Measurements from ENCODE around the gene ZNRF2. TPM values are rescaled to one million over a fixed set of nuclear protein-coding genes. Genes with fewer than 3 reads are reported as not detected.
"Not testable (repeated sequence)": the region's sequence is repeated elsewhere in the genome, so short reads cannot be mapped to it uniquely, and the experiment has no call there.

Gene ZNRF2
- total RNA-seq, 1 donor from 2014 or later = 8.1 TPM

- DNase-seq (ENCODE audit: low read depth in 2 of 2) = no peak
Measured at GRCh38 chr7:30260246-30260768, 24.1 kb upstream of the ZNRF2 start.

- no peak for DNase-seq (ENCODE audit: low read depth in 2 of 2)
Measured at GRCh38 chr7:30263090-30263710, 21.2 kb upstream of the ZNRF2 start.

GRCh38 chr7:30264052-30264451, 20.3 kb upstream of the ZNRF2 start:
- DNase-seq (ENCODE audit: low read depth in 2 of 2) = no peak

GRCh38 chr7:30265189-30265588, 19.2 kb upstream of the ZNRF2 start:
- not testable (repeated sequence) for DNase-seq (ENCODE audit: low read depth in 2 of 2)

- DNase-seq (ENCODE audit: low read depth in 2 of 2) = no peak
Measured at GRCh38 chr7:30266686-30267085, 17.7 kb upstream of the ZNRF2 start.

GRCh38 chr7:30268586-30268985, 15.8 kb upstream of the ZNRF2 start:
- no peak for DNase-seq (ENCODE audit: low read depth in 2 of 2)

- no peak for DNase-seq (ENCODE audit: low read depth in 2 of 2)
Measured at GRCh38 chr7:30269490-30269889, 14.9 kb upstream of the ZNRF2 start.

- no peak for DNase-seq (ENCODE audit: low read depth in 2 of 2)
Measured at GRCh38 chr7:30270921-30271320, 13.5 kb upstream of the ZNRF2 start.

GRCh38 chr7:30272126-30272525, 12.3 kb upstream of the ZNRF2 start:
- DNase-seq (ENCODE audit: low read depth in 2 of 2) = no peak

- no peak for DNase-seq (ENCODE audit: low read depth in 2 of 2)
Measured at GRCh38 chr7:30273552-30273951, 10.8 kb upstream of the ZNRF2 start.

- DNase-seq (ENCODE audit: low read depth in 2 of 2) = no peak
Measured at GRCh38 chr7:30274641-30275040, 9.8 kb upstream of the ZNRF2 start.

GRCh38 chr7:30276203-30276900, 8.0 kb upstream of the ZNRF2 start:
- DNase-seq (ENCODE audit: low read depth in 2 of 2) = peak; percentile 60 to 69

- DNase-seq (ENCODE audit: low read depth in 2 of 2) = no peak
Measured at GRCh38 chr7:30278376-30278775, 6.0 kb upstream of the ZNRF2 start.

GRCh38 chr7:30278849-30279652, 5.3 kb upstream of the ZNRF2 start:
- DNase-seq (ENCODE audit: low read depth in 2 of 2) = peak in 1 of 2 donors; percentile 57

GRCh38 chr7:30279653-30279904, 4.8 kb upstream of the ZNRF2 start:
- DNase-seq (ENCODE audit: low read depth in 2 of 2) = no peak

GRCh38 chr7:30280631-30281030, 3.8 kb upstream of the ZNRF2 start:
- DNase-seq (ENCODE audit: low read depth in 2 of 2) = no peak

GRCh38 chr7:30281263-30281662, 3.1 kb upstream of the ZNRF2 start:
- no peak for DNase-seq (ENCODE audit: low read depth in 2 of 2)

GRCh38 chr7:30281791-30282190, 2.6 kb upstream of the ZNRF2 start:
- DNase-seq (ENCODE audit: low read depth in 2 of 2) = no peak

- DNase-seq (ENCODE audit: low read depth in 2 of 2) = no peak
Measured at GRCh38 chr7:30282735-30283134, 1.7 kb upstream of the ZNRF2 start.

GRCh38 chr7:30285067-30285535, 704 bp downstream of the ZNRF2 start:
- DNase-seq (ENCODE audit: low read depth in 2 of 2) = peak in 1 of 2 donors; percentile 62

GRCh38 chr7:30285536-30286284, 1.3 kb downstream of the ZNRF2 start:
- DNase-seq (ENCODE audit: low read depth in 2 of 2) = peak; percentile 44 to 48

- DNase-seq (ENCODE audit: low read depth in 2 of 2) = no peak
Measured at GRCh38 chr7:30286749-30287148, 2.4 kb downstream of the ZNRF2 start.

Data from lung microvascular endothelial cell (primary cell).